HG03354 (cell line): Measurements from ENCODE around the gene TMEM39B.
"Not testable (repeated sequence)": the region's sequence is repeated elsewhere in the genome, so short reads cannot be mapped to it uniquely, and the experiment has no call there.

ENCODE experiments used
- ATAC-seq: cut with Tn5 transposase; IDR thresholded peaks from one replicate; pipeline ENCODE4 v1.9.1; 2021; ENCODE audit warnings: mild to moderate bottlenecking; ENCODE audit not compliant: unreplicated experiment, poor library complexity, severe bottlenecking

The TMEM39B gene

GRCh38 chr1:32066489-32066873 lies 6.3 kb upstream of the TMEM39B start:
- no peak for ATAC-seq

- no peak for ATAC-seq
Observed at GRCh38 chr1:32068957-32069588, 3.7 kb upstream of the TMEM39B start.

DNA sequence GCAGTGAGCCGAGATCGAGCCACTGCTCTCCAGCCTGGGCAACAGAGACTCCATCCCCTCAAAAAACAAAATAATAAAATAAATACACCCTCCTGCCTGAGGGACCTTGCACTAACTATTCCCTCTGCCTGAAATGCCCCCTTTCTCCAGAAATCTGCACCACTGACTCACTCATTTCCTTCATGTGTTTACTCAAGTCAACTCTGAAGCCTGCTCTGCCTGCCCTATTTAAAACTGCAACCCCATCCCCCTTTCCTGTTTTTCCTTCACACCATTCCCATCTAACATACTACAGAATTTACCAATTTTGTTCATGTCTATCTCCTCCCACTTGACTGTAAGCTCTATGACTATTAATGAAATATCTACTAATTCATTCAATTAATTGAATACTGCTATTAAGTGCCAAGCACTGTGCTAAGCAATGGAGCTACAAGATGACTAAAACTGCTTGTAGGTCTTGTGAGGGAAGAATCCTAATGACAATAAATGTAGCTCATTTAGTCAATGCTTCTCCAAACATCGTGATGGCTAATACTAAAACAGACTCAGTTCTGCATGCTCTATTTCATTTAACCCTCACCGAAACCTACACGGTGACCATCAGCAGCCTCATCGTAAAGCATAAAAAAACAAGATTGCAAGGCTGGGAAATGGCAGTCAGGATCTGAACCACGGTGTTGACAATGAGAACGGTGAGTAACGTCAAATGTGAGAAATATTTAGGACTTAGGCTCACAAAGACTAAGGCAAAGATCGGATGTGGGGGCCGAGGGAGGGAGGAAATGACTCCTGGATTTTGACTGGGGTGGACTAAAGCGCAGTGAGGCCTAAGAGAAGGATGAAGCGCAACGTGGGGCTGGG lies 749 bp upstream of the TMEM39B start:
- ATAC-seq = no peak

DNA sequence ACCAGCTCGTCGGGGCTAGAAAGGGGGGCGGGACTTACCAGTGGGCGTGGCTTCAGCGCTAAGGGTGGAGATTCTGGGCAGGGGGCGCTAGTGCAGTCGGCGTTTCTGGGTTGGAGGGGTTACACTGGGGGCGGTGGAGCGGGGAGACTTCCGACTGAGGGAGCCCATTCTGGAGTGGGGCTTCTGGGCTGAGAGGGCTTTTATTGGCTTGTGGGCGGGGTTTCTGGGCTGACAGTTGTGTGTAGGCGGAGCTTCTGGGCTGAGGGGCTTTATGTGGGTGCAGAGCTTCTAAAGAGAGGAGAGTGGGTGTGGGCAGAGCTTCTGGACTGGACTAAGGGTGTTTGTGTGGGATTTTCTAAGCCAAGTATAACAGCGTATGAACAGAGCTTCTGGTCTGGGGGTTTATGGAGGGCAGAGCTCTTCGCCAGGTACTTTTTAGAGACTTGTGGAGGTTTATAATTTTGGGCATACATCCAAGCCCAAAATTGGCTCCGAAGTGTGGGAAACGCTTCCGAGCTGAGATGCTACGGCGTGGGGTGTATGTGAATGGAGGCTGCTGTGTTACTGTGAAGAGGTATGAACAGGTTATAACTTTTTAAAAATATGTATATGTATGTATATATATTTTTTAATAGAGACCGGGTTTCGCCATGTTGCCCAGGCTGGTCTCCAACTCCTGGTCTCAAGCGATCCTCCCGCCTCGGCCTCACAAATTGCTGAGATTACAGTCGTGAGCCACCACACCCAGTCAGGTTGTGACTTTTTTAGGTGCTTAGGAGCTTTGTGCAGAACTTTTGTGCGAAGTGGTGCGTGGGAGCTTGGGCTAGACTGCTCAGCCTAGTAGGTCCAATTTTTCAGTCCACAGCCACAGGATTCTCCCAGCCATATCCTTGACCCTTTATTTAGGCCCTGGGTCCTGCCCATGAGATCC lies 825 bp downstream of the TMEM39B start:
- peak; percentile 26 for ATAC-seq

DNA sequence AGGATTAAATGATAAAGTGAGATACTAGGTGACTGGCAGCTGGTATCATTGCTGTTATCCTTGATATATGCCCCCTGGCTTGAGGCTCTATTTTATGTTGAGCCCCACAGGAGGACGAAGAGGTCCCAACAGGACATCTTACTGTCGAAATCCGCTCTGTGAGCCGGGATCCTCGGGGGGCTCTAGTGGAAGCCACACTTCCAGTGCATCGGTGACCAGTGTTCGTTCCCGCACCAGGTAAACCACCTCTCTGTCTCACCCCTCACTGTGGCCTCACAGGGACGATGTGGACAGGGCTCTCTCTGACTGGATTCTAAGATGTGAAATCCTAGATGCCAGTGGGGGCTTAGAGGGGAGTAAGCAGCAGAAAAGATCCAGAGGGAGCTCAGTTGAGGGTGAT lies 2.1 kb downstream of the TMEM39B start:
- no peak for ATAC-seq

DNA sequence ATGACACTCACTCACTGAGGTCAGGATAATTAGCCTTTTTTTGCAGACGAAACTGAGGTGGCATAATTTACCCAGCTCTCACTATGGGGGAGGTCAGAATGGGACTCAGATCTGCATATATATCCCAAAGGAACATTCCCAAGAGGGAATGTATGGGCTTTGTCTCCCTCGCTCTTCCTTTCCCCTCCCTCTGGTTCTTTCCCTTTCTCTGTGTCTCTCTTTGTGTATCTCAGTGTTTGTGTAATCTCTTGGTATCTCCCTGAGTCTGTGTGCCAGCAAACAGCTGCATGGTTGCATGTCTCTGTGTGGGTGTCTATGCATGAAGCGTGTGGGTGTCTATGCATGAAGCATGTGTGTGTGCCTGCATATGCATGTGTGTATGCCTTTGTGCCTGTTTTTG lies 4.7 kb downstream of the TMEM39B start:
- no peak for ATAC-seq

DNA sequence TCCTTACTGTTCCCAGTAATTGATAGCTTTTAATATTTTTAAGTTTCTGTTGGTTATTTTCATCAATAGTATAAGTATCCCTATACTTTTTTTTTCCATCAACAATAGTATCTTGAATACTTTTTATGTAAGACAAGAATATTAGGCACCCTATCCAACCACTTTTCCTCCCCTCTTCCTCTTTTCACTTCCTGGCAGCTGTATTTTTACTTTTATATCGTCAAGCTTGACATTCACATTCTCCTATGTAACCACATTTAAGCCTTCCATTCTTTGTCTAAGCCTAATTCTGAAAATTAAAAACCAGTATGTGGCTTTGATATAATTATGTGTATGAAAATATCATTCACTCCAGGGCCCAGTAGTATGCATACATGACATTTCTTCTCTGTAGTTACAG lies 9.3 kb downstream of the TMEM39B start:
- ATAC-seq = no peak

- not testable (repeated sequence) for ATAC-seq
Observed at GRCh38 chr1:32086381-32086780, 13.6 kb downstream of the TMEM39B start.

GRCh38 chr1:32091176-32091575 lies 18.4 kb downstream of the TMEM39B start:
- no peak for ATAC-seq

DNA sequence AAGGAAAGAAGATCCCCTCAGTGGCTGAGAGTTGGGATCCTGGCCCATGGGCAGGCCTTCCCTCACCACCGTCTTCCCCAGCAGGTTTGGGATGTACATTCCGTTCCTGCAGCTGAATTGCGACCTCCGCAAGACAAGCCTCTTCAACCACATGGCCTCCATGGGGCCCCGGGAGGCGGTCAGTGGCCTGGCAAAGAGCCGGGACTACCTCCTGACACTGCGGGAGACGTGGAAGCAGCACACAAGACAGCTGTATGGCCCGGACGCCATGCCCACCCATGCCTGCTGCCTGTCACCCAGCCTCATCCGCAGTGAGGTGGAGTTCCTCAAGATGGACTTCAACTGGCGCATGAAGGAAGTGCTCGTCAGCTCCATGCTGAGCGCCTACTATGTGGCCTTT lies 18.9 kb downstream of the TMEM39B start:
- no peak for ATAC-seq

DNA sequence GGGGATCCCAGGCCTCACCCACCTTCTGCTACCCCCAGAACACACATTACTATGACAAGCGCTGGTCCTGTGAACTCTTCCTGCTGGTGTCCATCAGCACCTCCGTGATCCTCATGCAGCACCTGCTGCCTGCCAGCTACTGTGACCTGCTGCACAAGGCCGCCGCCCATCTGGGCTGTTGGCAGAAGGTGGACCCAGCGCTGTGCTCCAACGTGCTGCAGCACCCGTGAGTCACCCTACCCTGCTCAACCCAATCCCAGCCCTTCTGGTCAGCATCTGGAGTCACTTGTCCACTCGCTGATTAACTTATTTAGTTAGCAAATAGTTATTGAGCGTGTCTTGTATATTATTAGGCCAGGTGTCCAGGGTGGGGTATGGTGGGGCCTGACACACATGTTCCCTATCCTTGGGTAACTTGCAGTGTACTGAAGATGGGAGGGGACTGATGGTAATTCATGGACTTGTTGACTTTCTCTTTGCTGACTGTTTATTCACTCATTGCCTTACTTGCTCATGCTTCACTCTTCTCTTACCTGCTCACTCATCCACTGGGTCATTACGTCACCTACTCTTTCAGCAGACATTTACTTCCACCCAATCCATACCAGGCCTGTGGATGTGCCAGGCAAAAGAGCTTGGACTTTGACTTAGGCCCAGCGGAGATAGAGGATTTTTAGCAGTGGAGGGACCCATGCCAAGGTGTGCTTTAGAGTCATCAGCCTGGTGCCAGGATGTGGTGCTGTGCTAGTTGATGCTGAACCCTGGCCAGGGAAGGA lies 22.2 kb downstream of the TMEM39B start:
- ATAC-seq = no peak

GRCh38 chr1:32099426-32099825 lies 26.7 kb downstream of the TMEM39B start:
- ATAC-seq = no peak

DNA sequence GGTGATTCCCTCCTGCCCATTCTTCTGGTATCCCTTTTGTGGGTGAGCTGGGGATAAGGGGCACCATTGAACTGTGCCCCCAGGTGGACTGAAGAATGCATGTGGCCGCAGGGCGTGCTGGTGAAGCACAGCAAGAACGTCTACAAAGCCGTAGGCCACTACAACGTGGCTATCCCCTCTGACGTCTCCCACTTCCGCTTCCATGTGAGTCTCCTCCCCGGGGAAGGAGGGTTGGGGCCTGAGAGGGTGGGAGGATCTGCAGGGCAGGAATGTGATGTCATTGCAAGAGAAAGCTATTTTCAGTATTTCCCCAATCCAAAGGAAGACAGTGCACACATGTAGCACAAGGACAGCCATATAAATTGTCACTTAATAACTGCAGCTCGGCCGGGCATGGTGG lies 27.6 kb downstream of the TMEM39B start:
- ATAC-seq = no peak

DNA sequence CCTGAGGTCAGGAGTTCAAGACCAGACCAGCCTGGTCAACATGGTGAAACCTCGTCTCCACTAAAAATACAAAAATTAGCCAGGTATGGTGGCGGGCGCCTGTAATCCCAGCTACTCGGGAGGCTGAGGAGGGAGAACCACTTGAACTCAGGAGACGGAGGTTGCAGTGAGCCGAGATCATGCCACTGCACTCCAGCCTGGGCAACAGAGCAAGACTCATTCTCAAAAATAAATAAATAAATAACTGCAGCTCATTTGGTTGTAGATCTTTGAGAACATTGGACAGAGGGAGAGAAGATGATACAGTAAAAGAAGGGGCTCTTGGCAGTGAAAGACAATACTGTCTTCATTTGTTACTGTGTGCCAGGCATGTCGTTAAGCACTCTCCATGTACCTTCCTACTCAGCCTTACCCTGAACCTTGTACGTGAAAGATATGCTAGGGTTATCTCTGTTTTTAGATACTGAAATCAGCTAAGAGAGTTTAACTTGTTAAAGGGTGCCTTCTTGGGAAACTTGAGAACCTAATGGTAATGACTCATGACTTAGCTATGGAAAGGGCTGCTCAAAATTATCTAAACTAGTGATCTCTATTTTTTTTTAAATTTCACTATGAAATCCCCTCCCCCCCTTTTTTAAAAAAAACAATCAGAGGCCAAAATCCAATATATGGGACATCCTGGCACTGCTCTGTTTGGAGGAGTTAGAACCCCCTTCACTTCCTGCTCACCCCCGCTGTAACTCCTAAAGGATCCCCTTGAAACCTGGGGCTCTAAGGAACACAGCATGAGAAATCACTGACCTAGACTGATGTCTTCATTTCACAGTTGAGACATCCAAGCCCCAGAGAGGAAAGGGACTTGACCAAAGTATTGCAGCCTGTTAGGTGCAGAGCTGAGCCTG lies 28.3 kb downstream of the TMEM39B start:
- no peak for ATAC-seq

DNA sequence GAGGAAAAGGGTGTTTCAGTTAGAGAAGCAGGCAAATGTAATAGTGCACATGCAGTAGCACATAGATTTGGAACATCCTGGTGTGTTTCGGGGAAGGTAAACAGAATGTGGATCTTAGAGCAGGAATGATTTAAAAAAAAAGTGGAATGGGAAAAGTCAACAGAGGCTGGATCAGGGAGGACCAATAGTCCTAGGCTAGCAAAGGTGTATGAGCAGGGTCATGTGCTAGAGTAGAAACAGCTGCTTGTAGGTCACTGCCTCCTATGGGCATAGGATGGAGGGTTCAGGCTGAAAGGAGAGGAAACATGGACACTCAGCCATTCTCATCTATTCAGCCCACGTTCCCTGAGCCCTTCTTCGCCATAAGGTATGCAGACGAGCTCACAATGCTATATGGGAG lies 31.4 kb downstream of the TMEM39B start:
- no peak for ATAC-seq

DNA sequence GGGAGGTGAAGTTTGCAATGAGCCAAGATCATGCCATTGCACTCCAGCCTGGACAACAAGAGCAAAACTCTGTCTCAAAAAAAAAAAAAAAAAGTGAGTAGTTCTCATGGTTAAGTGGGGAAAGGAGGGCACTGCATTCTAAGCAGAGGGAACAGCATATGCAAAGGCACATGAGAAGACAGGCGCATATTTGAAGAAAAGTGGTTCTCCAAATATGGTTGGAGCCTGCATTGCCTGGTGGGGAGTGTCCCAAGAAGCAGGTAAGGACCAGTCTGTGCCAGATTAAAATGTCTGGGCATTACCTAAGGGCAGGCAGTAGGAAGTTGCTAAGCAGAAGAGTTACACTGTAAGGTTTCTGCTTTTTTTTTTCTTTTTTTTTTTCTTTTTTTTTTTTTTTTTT lies 32.6 kb downstream of the TMEM39B start:
- no peak for ATAC-seq

DNA sequence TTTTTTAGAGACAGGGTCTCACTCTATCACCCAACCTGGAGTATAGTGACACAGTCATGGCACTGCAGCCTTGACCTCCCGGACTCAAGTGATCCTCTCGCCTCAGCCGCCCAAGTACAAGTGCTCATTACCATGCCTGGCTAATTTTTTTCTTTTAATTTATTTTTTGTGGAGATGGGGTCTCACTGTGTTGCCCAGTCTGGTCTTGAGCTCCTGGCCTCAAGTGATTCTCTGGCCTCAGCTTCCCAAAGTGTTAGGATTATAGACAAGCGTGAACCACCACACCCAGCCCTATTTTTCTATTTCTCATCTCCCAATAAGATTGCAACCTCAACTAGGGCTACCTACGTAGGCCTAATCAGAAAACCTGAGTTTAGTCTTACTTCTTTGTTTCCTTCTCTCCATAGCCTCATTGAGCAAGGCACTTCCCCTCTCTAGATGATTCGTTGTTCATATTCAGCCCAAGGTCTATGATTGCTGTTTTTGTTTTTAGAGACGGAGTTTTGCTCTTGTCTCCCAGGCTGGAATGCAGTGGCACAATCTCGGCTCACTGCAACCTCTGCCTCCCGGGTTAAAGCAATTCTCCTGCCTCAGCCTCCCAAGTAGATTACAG lies 34.0 kb downstream of the TMEM39B start:
- ATAC-seq = no peak
